IMR-90 (cell line): ENCODE data around the gene STKLD1. TPM values are rescaled to one million over a fixed set of nuclear protein-coding genes. Genes with fewer than 3 reads are reported as not detected.

Source experiments
- ATAC-seq: fragments of 200-7000 bp; cut with Tn5 transposase; 2 replicates; pipeline ENCODE4 v1.9.1; 2020; ENCODE audit warnings: low read depth, mild to moderate bottlenecking, moderate library complexity
- BruUV-seq: library from RNA; stranded (reverse); fragments of 400-500 nt; replicated peaks from 2 replicates; lab custom pipeline; 2021; lab: Mats Ljungman, UMichigan
- CTCF ChIA-PET: fragments of 300-600 bp; formaldehyde crosslinking; extraction: SDS; loops from one replicate; lab custom pipeline; 2021; ENCODE audit warnings: antibody characterized with exemption; lab: Yijun Ruan, JAX
- POLR2A ChIA-PET: fragments of 300-600 bp; sonication (Branson Sonifier 250); formaldehyde crosslinking; loops from one replicate; lab custom pipeline; 2022; ENCODE audit warnings: antibody characterized with exemption; ENCODE audit not compliant: unreplicated experiment; lab: Charles Lee
- DNase-seq: peaks from one replicate; pipeline ENCODE4 v3.0.0; 2013
- H2AFZ ChIP-seq: replicated peaks from 2 replicates; pipeline ENCODE3; 2013; ENCODE audit warnings: low read length, mild to moderate bottlenecking; ENCODE audit not compliant: poor library complexity
- H2AK5ac ChIP-seq: 2 replicates; pipeline ENCODE4 v1.6.1; 2013; ENCODE audit warnings: low read depth, low read length, inconsistent platforms
- H2AK9ac ChIP-seq: replicated peaks from 2 replicates; pipeline ENCODE3; 2013; ENCODE audit warnings: mild to moderate bottlenecking, low read depth, low read length, moderate library complexity; ENCODE audit not compliant: poor library complexity
- H2BK120ac ChIP-seq: 2 replicates; pipeline ENCODE4 v1.6.1; 2013; ENCODE audit warnings: low read depth, low read length, inconsistent platforms
- H2BK15ac ChIP-seq: 3 replicates; pipeline ENCODE4 v1.6.1; 2013; ENCODE audit warnings: low read depth, low read length, inconsistent platforms
- H2BK20ac ChIP-seq: 2 replicates; pipeline ENCODE4 v1.6.1; 2013; ENCODE audit warnings: low read depth, mild to moderate bottlenecking, inconsistent platforms, low read length, moderate library complexity
- H2BK5ac ChIP-seq: 2 replicates; pipeline ENCODE4 v1.6.1; 2013; ENCODE audit warnings: mild to moderate bottlenecking, low read depth, low read length, inconsistent platforms; ENCODE audit not compliant: poor library complexity, severe bottlenecking
- H3K14ac ChIP-seq: replicated peaks from 2 replicates; pipeline ENCODE4 v1.6.1; 2013; ENCODE audit warnings: low read depth, low read length, inconsistent platforms
- H3K18ac ChIP-seq: 2 replicates; pipeline ENCODE4 v1.6.1; 2013; ENCODE audit warnings: low read depth, low read length, control low read depth
- H3K23ac ChIP-seq: 2 replicates; pipeline ENCODE4 v1.6.1; 2013; ENCODE audit warnings: low read depth, low read length, inconsistent platforms
- H3K27ac ChIP-seq: 2 replicates; pipeline ENCODE4 v1.5.1; 2013; ENCODE audit warnings: mild to moderate bottlenecking, control low read depth, low read length; ENCODE audit not compliant: insufficient read depth
- H3K27me3 ChIP-seq: 2 replicates; pipeline ENCODE4 v1.6.1; 2013; ENCODE audit warnings: low read length; ENCODE audit not compliant: control insufficient read depth, insufficient read depth
- H3K36me3 ChIP-seq: 2 replicates; pipeline ENCODE4 v1.6.1; 2013; ENCODE audit warnings: low read length, mixed read lengths; ENCODE audit not compliant: control insufficient read depth, insufficient read depth
- H3K4ac ChIP-seq: 2 replicates; pipeline ENCODE4 v1.6.1; 2013; ENCODE audit warnings: low read depth, low read length, inconsistent platforms
- H3K4me1 ChIP-seq: 2 replicates; pipeline ENCODE4 v1.6.1; 2013; ENCODE audit warnings: low read length, mixed read lengths; ENCODE audit not compliant: control insufficient read depth, insufficient read depth
- H3K4me2 ChIP-seq: 2 replicates; pipeline ENCODE4 v1.6.1; 2013; ENCODE audit warnings: low read depth, mild to moderate bottlenecking, control low read depth, low read length, moderate library complexity
- H3K4me3 ChIP-seq: 2 replicates; pipeline ENCODE4 v1.5.1; 2013; ENCODE audit warnings: low read depth, mild to moderate bottlenecking, control low read depth, low read length, moderate library complexity; ENCODE audit not compliant: insufficient read depth
- H3K56ac ChIP-seq: 2 replicates; pipeline ENCODE4 v1.6.1; 2013; ENCODE audit warnings: low read length, inconsistent platforms; ENCODE audit not compliant: insufficient read depth; ENCODE audit errors: extremely low read depth
- H3K79me1 ChIP-seq, 2 experiments: 2 replicates each; pipeline ENCODE4 v1.6.1; 2013; ENCODE audit warnings: low read length in 2 of 2, inconsistent platforms in 1 of 2, low read depth in 1 of 2
- H3K9ac ChIP-seq: 2 replicates; pipeline ENCODE4 v1.6.1; 2013; ENCODE audit warnings: low read depth, low read length, control low read depth
- H3K9me1 ChIP-seq: 2 replicates; pipeline ENCODE4 v1.6.1; 2013; ENCODE audit warnings: low read length, inconsistent platforms; ENCODE audit not compliant: insufficient read depth
- H3K9me3 ChIP-seq: 2 replicates; pipeline ENCODE4 v1.6.1; 2013; ENCODE audit warnings: low read length; ENCODE audit not compliant: control insufficient read depth, insufficient read depth
- H4K20me1 ChIP-seq: 2 replicates; pipeline ENCODE4 v1.6.1; 2013; ENCODE audit warnings: low read length, inconsistent platforms; ENCODE audit not compliant: insufficient read depth
- H4K5ac ChIP-seq: 2 replicates; pipeline ENCODE4 v1.6.1; 2013; ENCODE audit warnings: mild to moderate bottlenecking, low read depth, low read length, control low read depth
- H4K8ac ChIP-seq, 2 experiments: 2 replicates each; pipeline ENCODE4 v1.6.1; 2013; ENCODE audit warnings: low read depth in 2 of 2, low read length in 2 of 2, control low read depth in 1 of 2, inconsistent platforms in 1 of 2
- H4K91ac ChIP-seq: 2 replicates; pipeline ENCODE4 v1.6.1; 2013; ENCODE audit warnings: low read depth, low read length, inconsistent platforms; ENCODE audit not compliant: insufficient read depth
- BHLHE40 ChIP-seq: fragments of 150-350 bp; IDR thresholded peaks from 2 replicates; pipeline ENCODE4 v1.6.1; 2016; ENCODE audit warnings: mild to moderate bottlenecking, low read depth, low read length
- CEBPB ChIP-seq: IDR thresholded peaks from 2 replicates; pipeline ENCODE4 v1.6.1; 2012; ENCODE audit warnings: low read depth, low read length, improper control_type of control experiment
- CHD1 ChIP-seq: IDR thresholded peaks from 2 replicates; pipeline ENCODE4 v1.6.1; 2012; ENCODE audit warnings: low read depth, low read length, improper control_type of control experiment
- MAFK ChIP-seq: IDR thresholded peaks from 2 replicates; pipeline ENCODE4 v1.6.1; 2012; ENCODE audit warnings: low read depth, low read length, improper control_type of control experiment
- MAZ ChIP-seq: IDR thresholded peaks from 2 replicates; pipeline ENCODE4 v1.6.1; 2012; ENCODE audit warnings: low read depth, mild to moderate bottlenecking, low read length, improper control_type of control experiment, moderate library complexity, borderline replicate concordance
- MXI1 ChIP-seq: IDR thresholded peaks from 2 replicates; pipeline ENCODE4 v1.6.1; 2012; ENCODE audit warnings: low read depth, mild to moderate bottlenecking, low read length, moderate library complexity, borderline replicate concordance
- POLR2A ChIP-seq: IDR thresholded peaks from 2 replicates; pipeline ENCODE4 v1.6.1; 2012; ENCODE audit warnings: mild to moderate bottlenecking, low read depth, low read length
- RAD21 ChIP-seq: IDR thresholded peaks from 2 replicates; pipeline ENCODE4 v1.6.1; 2012; ENCODE audit warnings: low read length, improper control_type of control experiment
- RFX5 ChIP-seq: IDR thresholded peaks from 2 replicates; pipeline ENCODE4 v1.8.0; 2012; ENCODE audit warnings: low read depth, mild to moderate bottlenecking, low read length, moderate library complexity
- SMC3 ChIP-seq: fragments of 150-350 bp; IDR thresholded peaks from 2 replicates; pipeline ENCODE4 v1.6.1; 2016; ENCODE audit warnings: low read depth, mild to moderate bottlenecking, antibody characterized with exemption, low read length, moderate library complexity
- WGBS, 2 experiments: methylation state at CpG; one replicate each; pipeline versions ENCODE4 v1.1.5 to v1.1.7; 2013; ENCODE audit warnings: missing lambda C conversion rate in 2 of 2; ENCODE audit not compliant: insufficient read length in 1 of 2; ENCODE audit errors: extremely low coverage in 2 of 2; 5-methylcytosine and 5-hydroxymethylcytosine counted together
- dilution Hi-C: fragments of 300-500 bp; cut with HindIII; formaldehyde crosslinking; loops from one replicate; pipeline ENCODE4 v1.14.3; 2018; ENCODE audit warnings: low sequenced_read_pairs; ENCODE audit not compliant: unreplicated experiment
- in situ Hi-C: fragments of 300-500 bp; cut with MboI; formaldehyde crosslinking; loops from 3 replicates; pipeline ENCODE4 v1.14.3; 2019; ENCODE audit warnings: low sequenced_read_pairs, inconsistent platforms, mixed read lengths
- intact Hi-C: fragments of 100-400 bp; cut with micrococcal nuclease; formaldehyde crosslinking; loops from 2 replicates; pipeline ENCODE4 v1.10.0; 2022
- polyA plus RNA-seq, 3 experiments: library from polyadenylated mRNA; depleted of rRNA; stranded (reverse); fragments of >200 nt; gene quantifications; 2 replicates each; pipeline ENCODE4 v1.2.3, GENCODE V29; 2012; ENCODE audit warnings: low replicate concordance in 1 of 3
- total RNA-seq: library from RNA; depleted of rRNA; stranded (reverse); fragments of >200 nt; gene quantifications from 2 replicates; pipeline ENCODE4 v1.2.3, GENCODE V29; 2012
- TF ChIP-seq, protein P1 (sequence below): fragments of 150-350 bp; IDR thresholded peaks from 2 replicates; pipeline ENCODE4 v1.6.1; 2017; ENCODE audit warnings: mild to moderate bottlenecking, antibody characterized with exemption, low read length, low read depth
- TF ChIP-seq, protein P2 (sequence below): conservative IDR thresholded peaks from 2 replicates; pipeline ENCODE4 v1.5.1; 2012; ENCODE audit warnings: mild to moderate bottlenecking, low read depth, low read length, improper control_type of control experiment

Gene STKLD1
- total and polyA plus RNA-seq, 2 of the 4 experiments (the other 2 are of a cell fraction), result 0.54 to 0.65 TPM

DNA sequence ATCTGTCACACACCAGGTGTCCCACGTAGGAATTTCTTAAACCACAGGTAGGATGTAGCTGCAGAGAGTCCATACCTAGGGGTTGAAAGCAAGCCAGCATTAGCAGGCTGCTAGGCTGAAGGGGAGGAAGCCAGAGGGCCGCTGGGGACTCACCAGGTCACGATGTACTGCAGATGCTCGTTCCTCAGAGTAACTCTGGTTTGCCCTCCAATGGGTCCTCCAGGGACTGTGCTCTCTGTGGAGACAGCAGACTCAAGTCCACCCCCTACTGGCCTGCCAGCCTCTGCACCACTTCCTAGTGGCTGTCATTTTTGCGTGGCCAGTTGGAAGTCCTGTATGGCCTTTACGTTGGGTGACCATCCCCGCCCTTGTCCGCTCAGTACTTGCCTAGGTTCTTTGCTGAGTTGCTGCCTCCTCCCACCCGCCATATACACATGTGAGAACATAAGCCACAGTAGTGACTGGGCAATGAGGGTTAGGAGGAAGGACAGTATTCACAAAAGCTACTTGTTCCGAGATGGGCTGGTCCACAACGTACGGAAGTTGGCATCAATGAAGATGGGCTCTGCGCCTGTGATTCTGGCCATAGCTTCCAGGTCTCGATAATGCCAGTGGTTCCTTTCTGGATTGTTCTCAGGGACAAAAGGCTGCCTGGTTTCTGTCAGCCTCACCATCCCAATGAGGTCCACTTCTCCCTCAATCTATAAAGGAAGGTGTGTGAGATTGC lies 24.1 kb upstream of the STKLD1 start:
- in situ Hi-C loops, result no loop called here
- no peak overlapping the region for H3K4me2 ChIP-seq
- peaks cover 26 to 72% of the 10 kb centered on the region in 2 experiments for H3K79me1 ChIP-seq
- 86% methylated on average over 1 of the region's 14 CpGs; no CpG with 5 or more reads in 1 of the 2 experiments for WGBS, 2 experiments
- H4K91ac ChIP-seq, result no peak overlapping the region
- H2BK15ac ChIP-seq, result no peak overlapping the region
- peak overlapping the region; percentile 16 for H2AFZ ChIP-seq
- no TSS peak for BruUV-seq
- H2BK20ac ChIP-seq, result no peak overlapping the region
- H3K36me3 ChIP-seq, result peaks cover 47% of the 10 kb centered on the region
- H3K9me3 ChIP-seq, result no peaks in the 10 kb centered on the region
- no peak for TF ChIP-seq BHLHE40
- TF ChIP-seq MAZ, result no peak
- TF ChIP-seq, protein P1, sequence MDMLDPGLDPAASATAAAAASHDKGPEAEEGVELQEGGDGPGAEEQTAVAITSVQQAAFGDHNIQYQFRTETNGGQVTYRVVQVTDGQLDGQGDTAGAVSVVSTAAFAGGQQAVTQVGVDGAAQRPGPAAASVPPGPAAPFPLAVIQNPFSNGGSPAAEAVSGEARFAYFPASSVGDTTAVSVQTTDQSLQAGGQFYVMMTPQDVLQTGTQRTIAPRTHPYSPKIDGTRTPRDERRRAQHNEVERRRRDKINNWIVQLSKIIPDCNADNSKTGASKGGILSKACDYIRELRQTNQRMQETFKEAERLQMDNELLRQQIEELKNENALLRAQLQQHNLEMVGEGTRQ, result no peak
- TF ChIP-seq MAFK, result no peak
- no peak for TF ChIP-seq CEBPB
- TF ChIP-seq RAD21, result peak; percentile 32; the same call in 1 of the 2 replicates
- TF ChIP-seq MXI1, result no peak
- no peak for TF ChIP-seq CHD1
- TF ChIP-seq SMC3, result peak; percentile 20; the same call in 1 of the 2 replicates
- no peak for TF ChIP-seq RFX5
- TF ChIP-seq, protein P2, sequence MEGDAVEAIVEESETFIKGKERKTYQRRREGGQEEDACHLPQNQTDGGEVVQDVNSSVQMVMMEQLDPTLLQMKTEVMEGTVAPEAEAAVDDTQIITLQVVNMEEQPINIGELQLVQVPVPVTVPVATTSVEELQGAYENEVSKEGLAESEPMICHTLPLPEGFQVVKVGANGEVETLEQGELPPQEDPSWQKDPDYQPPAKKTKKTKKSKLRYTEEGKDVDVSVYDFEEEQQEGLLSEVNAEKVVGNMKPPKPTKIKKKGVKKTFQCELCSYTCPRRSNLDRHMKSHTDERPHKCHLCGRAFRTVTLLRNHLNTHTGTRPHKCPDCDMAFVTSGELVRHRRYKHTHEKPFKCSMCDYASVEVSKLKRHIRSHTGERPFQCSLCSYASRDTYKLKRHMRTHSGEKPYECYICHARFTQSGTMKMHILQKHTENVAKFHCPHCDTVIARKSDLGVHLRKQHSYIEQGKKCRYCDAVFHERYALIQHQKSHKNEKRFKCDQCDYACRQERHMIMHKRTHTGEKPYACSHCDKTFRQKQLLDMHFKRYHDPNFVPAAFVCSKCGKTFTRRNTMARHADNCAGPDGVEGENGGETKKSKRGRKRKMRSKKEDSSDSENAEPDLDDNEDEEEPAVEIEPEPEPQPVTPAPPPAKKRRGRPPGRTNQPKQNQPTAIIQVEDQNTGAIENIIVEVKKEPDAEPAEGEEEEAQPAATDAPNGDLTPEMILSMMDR, result peak; percentile 59
- TF ChIP-seq POLR2A, result no peak; the same call in 1 of the 2 replicates
- peaks cover 10% of the 10 kb centered on the region for H3K4me1 ChIP-seq
- intact Hi-C loops, result no loop called here
- dilution Hi-C loops, result no loop called here
- no peak overlapping the region for H3K4me3 ChIP-seq
- H4K20me1 ChIP-seq, result peaks cover 52% of the 10 kb centered on the region
- DNase-seq, result peak; percentile 60
- POLR2A ChIA-PET, result no interaction called here
- H3K18ac ChIP-seq, result no peak overlapping the region
- no peak overlapping the region for H4K5ac ChIP-seq
- CTCF ChIA-PET, result interaction anchor here (1.1 kb wide), 1 partner anchor 127 kb away, joined by 3 read pairs; no protein-coding TSS in a partner anchor
- H3K56ac ChIP-seq, result no peak overlapping the region
- H3K27ac ChIP-seq, result no peak overlapping the region
- H2AK5ac ChIP-seq, result no peak overlapping the region
- H3K4ac ChIP-seq, result no peak overlapping the region
- H2AK9ac ChIP-seq, result peak overlapping the region; percentile 33
- no peak overlapping the region for H3K14ac ChIP-seq
- no peak overlapping the region for H2BK5ac ChIP-seq
- no peaks in the 10 kb centered on the region for H3K27me3 ChIP-seq
- H3K23ac ChIP-seq, result no peak overlapping the region
- H3K9me1 ChIP-seq, result peaks cover 3% of the 10 kb centered on the region; the same call in 1 of the 2 replicates
- peak; percentile 13 for ATAC-seq
- H3K9ac ChIP-seq, result no peak overlapping the region
- H2BK120ac ChIP-seq, result no peak overlapping the region
- no peak overlapping the region for H4K8ac ChIP-seq
